Smooth muscle cell (in vitro differentiated cells): ENCODE measurements around the gene SLC37A1. TPM values are rescaled to one million over a fixed set of nuclear protein-coding genes. Genes with fewer than 3 reads are reported as not detected.

Source experiments
- DNase-seq: peaks from one replicate; lab custom pipeline; 2025; ENCODE audit not compliant: unreplicated experiment; lab: John Stamatoyannopoulos, UW
- H2AFZ ChIP-seq: fragments of 200-600 bp; sonication (generic); 2 replicates; pipeline ENCODE4 v1.6.0; 2016; ENCODE audit warnings: antibody characterized with exemption, low read depth, mild to moderate bottlenecking
- H3F3A ChIP-seq: fragments of 200-600 bp; sonication (generic); 2 replicates; pipeline ENCODE4 v1.6.0; 2017; ENCODE audit warnings: antibody characterized with exemption, low read depth
- H3K27ac ChIP-seq: fragments of 200-600 bp; sonication (generic); 2 replicates; pipeline ENCODE4 v1.5.1; 2016; ENCODE audit warnings: low read depth, mild to moderate bottlenecking
- H3K27me3 ChIP-seq: fragments of 200-600 bp; sonication (generic); 2 replicates; pipeline ENCODE4 v1.6.1; 2016; ENCODE audit warnings: low read depth, mild to moderate bottlenecking
- H3K36me3 ChIP-seq: fragments of 200-600 bp; sonication (generic); 2 replicates; pipeline ENCODE4 v1.5.1; 2016; ENCODE audit warnings: low read depth
- H3K4me1 ChIP-seq: fragments of 200-600 bp; sonication (generic); 2 replicates; pipeline ENCODE4 v1.5.1; 2016; ENCODE audit warnings: low read depth
- H3K4me2 ChIP-seq: fragments of 200-600 bp; sonication (generic); 2 replicates; pipeline ENCODE4 v1.6.0; 2016; ENCODE audit warnings: mild to moderate bottlenecking
- H3K4me3 ChIP-seq: fragments of 200-600 bp; sonication (generic); 2 replicates; pipeline ENCODE4 v1.5.1; 2016; ENCODE audit warnings: mild to moderate bottlenecking
- H3K79me2 ChIP-seq: fragments of 200-600 bp; sonication (generic); 2 replicates; pipeline ENCODE4 v1.6.0; 2016; ENCODE audit warnings: low read depth, mild to moderate bottlenecking
- H3K9ac ChIP-seq: fragments of 200-600 bp; sonication (generic); 2 replicates; pipeline ENCODE4 v1.6.0; 2016; ENCODE audit warnings: low read depth
- H3K9me3 ChIP-seq: fragments of 200-600 bp; sonication (generic); replicated peaks from 2 replicates; pipeline ENCODE4 v1.5.1; 2016; ENCODE audit warnings: low read depth
- H4K20me1 ChIP-seq: fragments of 200-600 bp; sonication (generic); 2 replicates; pipeline ENCODE4 v1.6.0; 2016; ENCODE audit warnings: low read depth
- CTCF ChIP-seq: fragments of 200-600 bp; sonication (generic); IDR thresholded peaks from 2 replicates; pipeline ENCODE4 v1.5.1; 2017; ENCODE audit warnings: borderline replicate concordance, mild to moderate bottlenecking, antibody characterized with exemption; ENCODE audit not compliant: insufficient read depth, poor library complexity, severe bottlenecking
- WGBS: methylation state at CpG from one replicate; pipeline ENCODE4 v1.1.7; 2016; ENCODE audit warnings: low lambda C conversion rate; 5-methylcytosine and 5-hydroxymethylcytosine counted together
- polyA plus RNA-seq: library from polyadenylated mRNA; unstranded; fragments of >200 nt; fragmentation: Nextera tagmentation; extraction: Ambion mirVana; gene quantifications from 2 replicates; pipeline ENCODE4 v1.2.1, GENCODE V29; 2016
- total RNA-seq: library from RNA; depleted of rRNA; stranded (reverse); fragments of >200 nt; gene quantifications from 2 replicates; pipeline ENCODE4 v1.2.3, GENCODE V29; 2014

The SLC37A1 gene
- total and polyA plus RNA-seq, 2 experiments from 2014 or later = 15.0 to 18.0 TPM

GRCh38 chr21:42552407-42553336 lies 39.0 kb downstream of the SLC37A1 start:
- TF ChIP-seq CTCF = no peak
- Histone ChIP-seq H3F3A (no peaks in the 10 kb centered on the region), H3K36me3 (no peaks in the 10 kb centered on the region), H4K20me1 (no peaks in the 10 kb centered on the region), H3K27ac (no peak overlapping the region), H3K9me3 (no peaks in the 10 kb centered on the region), H3K27me3 (no peaks in the 10 kb centered on the region), H3K79me2 (no peaks in the 10 kb centered on the region), H3K9ac (no peak overlapping the region), H3K4me2 (no peak overlapping the region), H3K4me3 (no peak overlapping the region), H3K4me1 (no peaks in the 10 kb centered on the region), H2AFZ (no peak overlapping the region)
- no peak for DNase-seq
- 94% methylated on average over 13 of the region's 13 CpGs for WGBS

- Histone ChIP-seq H3K9me3 (no peaks in the 10 kb centered on the region), H3K27me3 (no peaks in the 10 kb centered on the region), H3K27ac (no peak overlapping the region), H3K4me1 (no peaks in the 10 kb centered on the region), H3K36me3 (no peaks in the 10 kb centered on the region), H3F3A (no peaks in the 10 kb centered on the region), H2AFZ (no peak overlapping the region), H3K4me3 (no peak overlapping the region), H3K79me2 (no peaks in the 10 kb centered on the region), H4K20me1 (no peaks in the 10 kb centered on the region), H3K4me2 (no peak overlapping the region), H3K9ac (no peak overlapping the region)
- DNase-seq = no peak
- TF ChIP-seq CTCF = no peak
- 85% methylated on average over 3 of the region's 3 CpGs for WGBS
Observed at GRCh38 chr21:42553435-42553834, 39.8 kb downstream of the SLC37A1 start.

- H3K4me3 ChIP-seq = no peak overlapping the region
- WGBS = 97% methylated on average over 13 of the region's 13 CpGs
- no peak overlapping the region for H3K4me2 ChIP-seq
- H4K20me1 ChIP-seq = no peaks in the 10 kb centered on the region
- no peak for DNase-seq
- H3F3A ChIP-seq = no peaks in the 10 kb centered on the region
- H3K27me3 ChIP-seq = no peaks in the 10 kb centered on the region
- H3K27ac ChIP-seq = no peak overlapping the region
- no peaks in the 10 kb centered on the region for H3K79me2 ChIP-seq
- no peak for TF ChIP-seq CTCF
- H3K9me3 ChIP-seq = no peaks in the 10 kb centered on the region
- no peaks in the 10 kb centered on the region for H3K4me1 ChIP-seq
- no peak overlapping the region for H2AFZ ChIP-seq
- H3K9ac ChIP-seq = no peak overlapping the region
- H3K36me3 ChIP-seq = no peaks in the 10 kb centered on the region
Observed at GRCh38 chr21:42554251-42554961, 40.8 kb downstream of the SLC37A1 start.
